HG02943 (cell line): ENCODE results near the gene RBM19.

Experiments used
- ATAC-seq: cut with Tn5 transposase; IDR thresholded peaks from one replicate; pipeline ENCODE4 v1.9.1; 2021; ENCODE audit warnings: mild to moderate bottlenecking, low read depth, moderate library complexity; ENCODE audit not compliant: unreplicated experiment

RBM19 gene

DNA sequence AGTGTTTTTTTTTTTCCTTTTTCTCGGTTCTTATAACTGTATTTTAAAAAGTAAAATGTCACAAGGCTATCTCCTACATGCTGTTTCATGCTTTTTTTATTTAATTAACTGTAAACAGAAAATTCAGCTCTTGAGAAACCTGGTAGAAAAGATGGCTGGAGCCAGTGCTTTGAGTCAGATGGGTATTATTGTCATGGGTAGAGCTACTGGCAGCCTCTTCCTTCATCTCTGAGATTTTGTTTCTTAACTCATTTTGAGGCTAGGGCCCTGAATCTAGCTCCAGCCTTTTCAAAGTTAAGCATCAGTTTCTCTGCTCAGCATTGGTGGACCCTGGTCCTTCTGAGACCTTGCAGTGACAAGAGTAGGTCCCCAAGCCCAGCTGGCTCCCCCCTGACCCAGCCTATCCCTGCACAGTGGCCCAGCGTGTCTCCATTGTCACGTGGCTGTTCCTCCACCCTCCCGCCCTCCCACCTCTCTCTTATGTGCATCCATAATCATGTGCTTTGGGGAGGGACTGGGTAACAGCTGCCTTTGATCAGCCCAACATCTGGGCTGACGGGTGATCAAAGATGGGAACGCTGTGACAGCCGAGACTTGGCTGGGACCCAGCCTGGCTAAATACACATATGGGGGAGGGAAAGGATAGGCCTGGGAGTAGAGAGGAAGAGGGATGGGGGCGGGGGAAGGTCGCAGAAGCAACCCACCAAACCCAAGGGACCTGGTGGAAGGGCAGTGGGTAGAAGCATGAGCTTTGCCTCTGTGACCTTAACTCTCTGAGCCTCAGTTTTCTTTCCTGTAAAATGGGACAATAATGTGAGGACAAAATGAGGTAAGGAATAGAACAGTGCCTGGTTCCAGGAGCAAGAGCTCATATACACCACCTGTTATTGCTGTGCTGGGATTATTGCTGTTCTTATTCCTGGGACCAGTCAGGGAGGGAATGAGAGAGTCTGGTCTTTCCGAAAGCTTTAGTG lies 24.4 kb upstream of the RBM19 start:
- no peak for ATAC-seq

GRCh38 chr12:113988976-113989375 lies 22.9 kb upstream of the RBM19 start:
- no peak for ATAC-seq

DNA sequence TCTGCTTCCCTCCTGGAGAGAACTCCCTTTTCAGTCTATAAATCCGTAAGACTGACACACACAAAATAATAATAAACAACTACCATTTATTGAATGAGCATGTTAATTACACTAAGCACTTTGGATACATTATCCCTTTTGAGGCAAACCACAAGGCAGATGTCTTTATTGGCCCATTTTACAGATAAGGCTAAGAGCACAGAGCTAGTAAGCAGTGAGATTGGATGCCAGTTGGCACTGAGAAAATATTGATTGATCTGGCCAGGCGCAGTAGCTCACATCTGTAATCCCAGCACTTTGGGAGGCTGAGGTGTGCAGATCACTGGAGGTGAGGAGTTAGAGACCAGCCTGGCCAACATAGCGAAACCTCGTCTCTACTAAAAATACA lies 21.9 kb upstream of the RBM19 start:
- no peak for ATAC-seq

DNA sequence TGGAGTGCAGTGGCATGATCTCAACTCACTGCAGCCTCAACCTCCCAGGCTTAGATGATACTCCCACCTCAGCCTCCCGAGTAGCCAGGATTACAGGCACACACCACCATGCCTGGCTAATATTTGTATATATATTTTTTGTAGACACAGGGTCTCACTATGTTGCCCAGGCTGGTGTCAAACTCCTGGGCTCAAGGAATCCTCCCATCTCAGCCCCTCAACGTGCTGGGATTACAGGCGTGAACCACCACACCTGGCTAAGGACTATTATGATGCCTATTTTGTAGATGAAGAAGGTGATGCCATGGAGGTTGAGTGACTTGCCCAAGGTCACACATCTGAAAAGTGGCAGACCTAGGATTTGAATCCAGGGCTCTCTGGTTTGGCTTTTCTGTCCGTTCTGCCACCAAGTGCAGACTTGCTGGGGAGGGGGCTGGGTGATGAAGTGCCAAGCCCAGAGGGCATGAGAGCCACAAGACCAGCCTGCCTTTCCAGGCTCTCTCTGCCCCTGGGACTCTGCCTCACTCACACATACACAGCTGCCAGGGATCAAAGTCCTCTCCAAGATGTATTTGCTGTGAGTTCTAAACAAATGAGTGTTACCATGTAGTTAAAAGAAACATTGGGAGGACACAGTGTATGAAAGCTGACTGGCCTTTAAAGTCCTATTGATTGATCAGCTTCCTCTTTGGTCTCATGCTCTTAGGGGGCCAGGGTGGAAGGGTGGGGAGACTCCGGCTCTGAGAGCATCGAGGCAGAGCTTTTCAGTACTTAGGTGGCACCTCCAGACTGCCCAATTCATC lies 21.3 kb upstream of the RBM19 start:
- ATAC-seq = no peak

DNA sequence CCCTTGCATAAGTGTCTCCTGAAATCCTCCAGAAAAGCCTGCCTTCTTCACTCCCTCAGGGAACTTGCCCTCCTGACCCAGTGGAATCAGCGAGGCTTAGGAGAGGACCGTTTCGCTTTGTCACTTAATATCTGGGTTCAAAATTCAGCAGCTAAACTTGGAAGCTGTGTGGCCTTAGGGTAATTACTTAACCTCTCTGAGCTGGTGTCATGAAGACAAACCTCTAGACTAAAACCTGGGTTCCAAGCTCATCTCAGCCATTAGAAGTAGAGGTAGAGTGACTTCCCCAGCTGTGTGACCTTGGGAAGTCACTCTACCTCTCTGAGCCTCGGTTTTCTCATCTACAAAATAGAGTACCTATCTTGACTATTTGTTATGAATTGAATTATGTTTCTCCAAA lies 18.3 kb upstream of the RBM19 start:
- ATAC-seq = no peak

DNA sequence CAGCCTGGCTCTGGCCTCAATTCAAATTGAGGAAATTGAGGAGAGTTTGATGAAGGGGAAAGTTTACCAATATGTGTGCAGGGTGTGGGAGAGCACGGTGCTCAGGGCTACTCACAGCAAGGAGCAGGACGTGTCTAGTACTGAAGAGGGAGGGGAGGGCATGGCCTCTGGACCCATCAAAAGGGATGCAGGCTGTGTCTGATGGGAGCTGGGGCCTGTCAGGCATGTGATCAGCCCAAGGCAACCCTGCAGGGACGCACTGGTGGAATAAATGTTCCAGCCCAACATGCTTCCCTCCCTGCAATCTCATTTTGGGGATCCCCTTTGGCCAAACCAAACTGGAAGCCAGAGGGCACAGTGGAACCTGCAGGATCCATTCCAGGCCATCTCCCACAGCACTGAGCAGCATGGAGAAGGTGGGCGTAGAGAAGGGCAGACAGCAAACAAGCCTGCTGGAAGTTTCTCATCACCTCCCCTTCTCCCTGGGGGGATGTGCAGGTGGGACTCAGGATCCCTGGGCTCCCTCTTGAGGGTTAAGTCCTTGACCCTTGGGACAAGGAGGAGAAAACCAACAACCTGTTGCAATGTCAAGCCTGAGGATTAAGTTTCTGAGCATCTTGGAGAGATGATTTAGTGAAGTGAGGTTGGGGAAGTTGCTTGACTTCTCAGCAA lies 17.8 kb upstream of the RBM19 start:
- no peak for ATAC-seq

DNA sequence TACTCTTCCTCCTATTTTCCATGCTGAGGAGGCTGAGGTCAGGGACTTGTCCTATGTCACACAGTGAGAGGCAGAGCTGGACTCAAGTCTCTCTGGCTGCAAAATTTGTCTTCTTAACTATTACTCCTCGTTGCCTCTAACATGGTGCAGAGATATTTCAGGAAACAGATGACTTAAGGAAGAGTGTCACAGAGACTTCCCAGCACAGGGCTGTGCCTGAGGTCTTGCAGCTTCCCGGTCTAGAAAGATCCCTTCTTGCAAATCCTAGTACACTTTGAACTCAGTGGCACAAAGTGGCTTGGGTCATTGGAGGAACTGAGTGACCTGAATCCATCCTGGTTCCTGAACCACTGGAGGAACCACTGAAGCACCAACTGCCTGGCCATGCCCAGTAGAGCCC lies 17.1 kb upstream of the RBM19 start:
- ATAC-seq = no peak

DNA sequence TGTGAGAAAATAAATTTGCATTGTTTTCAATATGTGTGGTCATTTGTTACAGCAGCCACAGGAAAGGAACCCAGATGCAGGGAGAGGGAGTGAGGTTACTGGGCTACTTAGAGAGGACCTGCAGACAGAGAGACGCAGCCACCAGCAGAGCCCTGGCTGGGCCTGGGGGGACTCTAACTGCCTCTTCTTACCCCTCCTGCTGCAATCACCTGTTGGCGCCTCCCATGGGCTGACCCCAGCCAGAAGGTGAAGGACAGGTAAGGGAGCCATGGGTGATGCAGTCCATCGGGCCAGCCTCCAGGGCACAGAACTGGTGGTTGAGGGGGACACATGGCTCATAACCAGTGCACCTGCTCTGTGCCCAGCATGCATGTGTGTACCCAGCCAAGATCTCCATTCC lies 15.8 kb upstream of the RBM19 start:
- no peak for ATAC-seq

GRCh38 chr12:113980537-113981337 lies 14.6 kb upstream of the RBM19 start:
- no peak for ATAC-seq

- no peak for ATAC-seq
These were observed 13.9 kb upstream of the RBM19 start for GRCh38 chr12:113980054-113980453.

- no peak for ATAC-seq
These were observed 12.0 kb upstream of the RBM19 start for GRCh38 chr12:113978080-113978479.

DNA sequence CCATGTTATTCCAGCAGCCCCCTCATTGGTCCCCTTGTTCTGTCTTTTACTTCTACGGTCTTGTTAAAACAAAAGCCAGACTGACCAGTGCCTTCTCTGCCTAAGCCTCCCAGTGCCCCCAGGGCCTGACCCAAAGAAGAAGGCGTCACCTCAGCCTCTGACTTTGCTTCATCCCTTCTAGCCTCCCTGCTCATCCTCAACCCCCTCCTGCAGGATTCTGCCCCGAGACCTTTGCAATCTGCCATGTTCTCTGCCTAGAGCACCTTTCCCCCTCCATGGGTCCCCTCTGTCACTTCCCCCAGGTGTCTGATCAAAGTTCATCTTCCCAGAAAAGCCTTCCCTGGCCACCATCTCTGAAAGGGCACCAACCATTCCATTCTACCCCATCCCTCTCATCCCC lies 7.9 kb upstream of the RBM19 start:
- ATAC-seq = no peak

DNA sequence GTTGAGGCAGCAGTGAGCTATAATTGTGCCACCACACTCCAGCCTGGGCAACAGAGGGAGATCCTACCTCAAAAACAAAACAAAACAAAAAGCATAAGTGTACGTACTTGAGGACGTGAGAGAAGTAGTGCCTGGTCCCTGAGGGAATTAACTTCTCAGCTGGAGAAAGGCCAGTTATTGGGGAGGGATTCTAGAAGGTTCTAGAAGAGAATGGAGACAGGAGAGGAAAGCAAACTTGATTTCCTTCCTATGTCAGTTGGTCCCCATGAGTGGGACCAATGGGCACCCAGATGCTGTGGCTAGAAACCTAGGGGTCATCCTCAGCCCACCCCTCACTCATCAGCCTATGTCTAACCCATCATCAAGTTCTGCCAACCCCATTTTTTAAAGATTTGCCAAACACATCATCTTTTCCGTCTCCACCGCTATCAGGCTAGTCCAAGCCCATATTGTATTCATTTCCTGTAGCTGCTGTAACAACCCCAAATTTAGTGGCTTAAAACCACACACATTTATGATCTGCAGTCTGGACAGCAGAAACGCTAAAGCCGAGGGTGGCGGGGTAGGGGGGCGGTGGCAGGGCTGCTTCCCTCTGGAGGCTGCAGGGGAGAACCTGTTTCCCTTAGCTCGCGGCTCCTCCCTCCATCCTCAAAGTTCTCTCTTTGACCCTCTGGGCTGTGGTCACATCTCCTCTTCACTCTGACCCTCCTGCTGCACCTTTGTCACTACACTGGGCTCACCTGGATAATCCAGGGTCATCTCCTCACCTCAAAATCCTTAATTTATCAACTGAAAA lies 7.2 kb upstream of the RBM19 start:
- no peak for ATAC-seq

DNA sequence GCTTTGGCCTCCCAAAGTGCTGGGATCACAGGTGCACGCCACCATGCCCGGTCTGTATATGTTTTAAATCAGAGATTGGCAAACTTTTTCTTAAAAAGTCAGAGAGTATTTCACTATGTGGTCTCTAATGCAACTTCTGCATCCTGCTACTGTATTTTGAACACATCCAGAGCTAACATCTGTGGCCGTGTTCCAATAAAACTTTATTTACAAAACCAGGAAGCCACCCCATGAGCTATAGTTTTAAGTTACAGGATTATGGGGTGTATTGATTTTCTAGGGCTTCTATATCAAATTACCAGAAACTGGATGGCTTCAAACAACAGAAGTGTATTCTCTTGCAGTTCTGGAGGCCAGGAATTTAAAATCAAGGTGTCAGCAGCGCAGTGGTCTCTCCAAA lies 5.3 kb upstream of the RBM19 start:
- ATAC-seq = no peak

DNA sequence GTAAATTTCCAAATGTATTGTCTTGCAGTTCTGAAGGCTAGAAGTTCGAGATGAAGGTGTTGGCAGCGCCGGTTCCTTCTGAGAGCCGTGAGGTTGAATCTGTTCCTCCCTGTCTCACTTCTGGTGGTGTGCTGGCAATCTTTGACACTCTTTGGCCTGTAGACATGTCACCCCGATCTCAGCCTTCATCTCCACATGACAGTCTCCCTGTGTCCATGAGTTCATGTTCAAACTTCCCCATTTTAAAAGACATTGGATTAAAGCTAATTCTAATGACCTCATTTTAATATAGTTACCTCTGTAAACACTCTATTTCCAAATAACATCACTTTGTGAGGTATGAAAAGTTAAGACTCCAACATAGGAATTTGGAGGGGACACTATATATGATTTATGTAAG lies 4.1 kb upstream of the RBM19 start:
- ATAC-seq = no peak

DNA sequence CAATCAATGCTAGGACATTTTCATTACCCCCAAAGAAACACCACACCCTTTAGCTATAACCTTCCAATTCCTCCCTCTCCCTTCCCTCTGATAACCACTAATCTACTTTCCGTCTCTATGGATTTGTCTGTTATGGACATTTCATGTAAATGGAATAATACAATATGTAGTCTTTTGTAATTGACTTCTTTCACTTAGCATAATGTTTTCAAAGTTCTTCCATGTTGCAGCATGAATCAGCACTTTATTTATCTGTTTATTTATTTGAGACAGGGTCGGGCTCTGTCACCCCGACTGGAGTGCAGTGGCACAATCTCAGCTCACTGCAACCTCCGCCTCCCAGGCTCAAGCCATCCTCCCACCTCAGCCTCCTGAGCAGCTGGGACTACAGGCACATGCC lies 1.2 kb upstream of the RBM19 start:
- ATAC-seq = no peak

DNA sequence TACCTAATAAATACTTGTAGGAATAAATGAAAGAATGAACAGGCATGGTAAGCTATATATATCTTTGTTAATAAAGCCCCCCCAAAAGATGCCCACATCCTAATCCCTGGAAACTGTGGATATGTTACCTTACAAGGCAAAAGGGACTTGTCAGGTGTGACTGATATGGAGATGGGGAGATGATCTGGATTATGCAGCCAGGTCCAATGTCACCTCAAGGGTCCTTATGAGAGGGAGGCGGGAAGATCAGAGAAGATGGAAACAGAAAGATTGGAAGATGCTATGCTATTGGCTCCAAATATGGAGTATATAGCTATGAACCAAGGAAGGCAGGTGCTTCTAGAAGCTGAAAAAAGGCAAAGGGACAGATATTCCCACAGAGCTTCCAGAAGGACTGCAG lies 3.4 kb downstream of the RBM19 start:
- no peak for ATAC-seq

GRCh38 chr12:113961921-113962710 lies 4.0 kb downstream of the RBM19 start:
- no peak for ATAC-seq

DNA sequence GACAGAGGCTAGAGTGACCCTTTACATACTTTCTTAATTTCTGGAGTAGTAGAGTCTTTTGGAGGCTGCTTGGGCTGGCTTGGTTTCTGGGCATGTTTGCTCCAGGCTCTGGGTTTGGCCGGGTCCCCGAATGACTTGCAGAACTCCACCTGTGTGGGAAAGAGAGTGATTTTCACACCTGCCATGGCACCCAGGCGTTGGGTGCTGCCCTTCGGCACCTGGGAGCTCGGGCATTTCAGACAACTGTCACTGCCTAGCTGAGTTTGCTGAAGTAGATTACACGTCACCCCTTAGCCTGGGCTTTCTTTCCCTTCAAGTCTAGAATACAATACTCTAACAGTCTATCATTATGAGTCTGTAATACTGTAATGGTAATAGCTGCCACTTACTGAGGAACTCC lies 6.1 kb downstream of the RBM19 start:
- no peak for ATAC-seq
